ENCODE data around the gene KCNB1. TPM values are rescaled to one million over a fixed set of nuclear protein-coding genes. Genes with fewer than 3 reads are reported as not detected.
"Not testable (repeated sequence)": the region's sequence is repeated elsewhere in the genome, so short reads cannot be mapped to it uniquely, and the experiment has no call there.

KCNB1 gene
- total RNA-seq, 1 donor from 2014 or later = 0.98 TPM

GRCh38 chr20:49415005-49415667, 67.3 kb downstream of the KCNB1 start:
- Mint-ChIP-seq H3K9me3 (ENCODE audit: low read depth) (no peaks in the 10 kb centered on the region), H3K4me1 (ENCODE audit: low read depth) (peaks cover 10% of the 10 kb centered on the region), H3K27me3 (peaks cover 15% of the 10 kb centered on the region), H3K27ac (no peak overlapping the region), H3K4me3 (ENCODE audit: low read depth) (no peak overlapping the region), H3K36me3 (ENCODE audit: insufficient read depth) (no peaks in the 10 kb centered on the region)
- no peak for TF ChIP-seq CTCF (IDR thresholded peaks at IDR 0.05; ENCODE audit: unreplicated experiment)
- no peak for DNase-seq (ENCODE audit: low spot score, unreplicated experiment)

DNA sequence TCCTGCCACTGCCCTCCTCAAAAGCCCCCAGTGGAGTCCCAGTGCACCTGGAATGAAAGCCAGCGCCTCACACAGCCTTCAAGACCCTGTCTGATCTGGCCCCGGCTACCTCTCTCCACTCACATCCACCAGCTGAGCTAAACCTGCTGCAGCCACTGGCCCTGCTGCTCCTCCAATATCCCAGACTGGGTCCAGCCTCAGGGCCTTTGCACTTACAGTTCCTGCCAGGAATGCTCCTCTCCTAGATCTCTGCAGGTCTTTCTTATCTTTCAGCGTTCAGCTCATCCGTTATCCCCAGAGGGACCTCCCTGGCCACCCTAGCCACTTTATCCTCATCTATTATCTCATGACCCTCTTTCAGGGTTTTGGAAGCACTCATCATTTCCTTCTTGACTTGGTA, 68.8 kb downstream of the KCNB1 start:
- Mint-ChIP-seq H3K4me1 (ENCODE audit: low read depth) (peaks cover 10% of the 10 kb centered on the region), H3K27ac (no peak overlapping the region), H3K36me3 (ENCODE audit: insufficient read depth) (no peaks in the 10 kb centered on the region), H3K27me3 (peaks cover 19% of the 10 kb centered on the region), H3K4me3 (ENCODE audit: low read depth) (no peak overlapping the region), H3K9me3 (ENCODE audit: low read depth) (no peaks in the 10 kb centered on the region)
- DNase-seq (ENCODE audit: low spot score, unreplicated experiment) = no peak
- no peak for TF ChIP-seq CTCF (IDR thresholded peaks at IDR 0.05; ENCODE audit: unreplicated experiment)

DNA sequence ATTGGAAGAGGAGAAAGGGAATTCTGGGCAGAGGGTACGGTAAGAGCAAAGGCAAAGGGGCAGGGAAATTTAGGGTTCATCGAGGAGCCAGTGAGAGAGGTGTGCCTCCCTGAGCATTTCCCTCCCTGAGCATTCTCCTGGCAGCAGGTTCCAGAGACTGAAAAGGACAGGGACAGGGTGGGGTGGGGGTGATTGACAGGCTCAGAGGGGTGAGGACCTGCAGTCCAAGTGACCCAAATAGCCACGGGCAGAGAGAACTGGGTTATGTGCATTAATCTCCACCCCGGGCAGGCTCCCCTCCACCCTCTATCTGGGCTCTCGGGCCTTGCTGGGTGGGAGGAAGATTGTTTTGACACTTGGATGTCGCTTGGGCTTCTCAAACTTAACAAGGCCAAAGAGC, 69.5 kb downstream of the KCNB1 start:
- peaks cover 4% of the 10 kb centered on the region for H3K4me1 Mint-ChIP-seq (ENCODE audit: low read depth)
- no peaks in the 10 kb centered on the region for H3K9me3 Mint-ChIP-seq (ENCODE audit: low read depth)
- H3K27me3 Mint-ChIP-seq = peaks cover 19% of the 10 kb centered on the region
- H3K27ac Mint-ChIP-seq = no peak overlapping the region
- TF ChIP-seq CTCF (IDR thresholded peaks at IDR 0.05; ENCODE audit: unreplicated experiment) = no peak
- no peak for DNase-seq (ENCODE audit: low spot score, unreplicated experiment)
- H3K36me3 Mint-ChIP-seq (ENCODE audit: insufficient read depth) = no peaks in the 10 kb centered on the region
- no peak overlapping the region for H3K4me3 Mint-ChIP-seq (ENCODE audit: low read depth)

DNA sequence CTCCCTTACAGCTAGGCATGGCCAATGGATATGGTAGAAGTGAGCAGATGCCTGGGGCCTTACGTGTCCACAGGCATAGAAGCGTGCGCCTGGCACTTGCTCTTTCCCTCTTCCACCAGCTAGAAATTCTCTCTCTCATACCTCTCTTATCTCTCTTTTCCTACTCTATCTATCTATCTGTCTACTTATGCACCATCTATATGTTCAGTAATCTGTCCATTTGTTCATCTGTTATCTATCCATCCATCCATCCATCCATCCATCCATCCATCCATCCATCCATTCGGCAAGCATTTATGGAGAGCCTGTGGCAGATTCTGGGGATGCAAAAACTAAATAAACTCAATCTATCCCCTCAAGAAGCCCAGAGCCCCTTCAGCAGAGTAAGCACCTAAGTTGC, 70.2 kb downstream of the KCNB1 start:
- no peak for TF ChIP-seq CTCF (IDR thresholded peaks at IDR 0.05; ENCODE audit: unreplicated experiment)
- Mint-ChIP-seq H3K27ac (peak overlapping the region; percentile 29), H3K27me3 (peaks cover 19% of the 10 kb centered on the region), H3K4me1 (ENCODE audit: low read depth) (no peaks in the 10 kb centered on the region), H3K4me3 (ENCODE audit: low read depth) (no peak overlapping the region), H3K9me3 (ENCODE audit: low read depth) (no peaks in the 10 kb centered on the region), H3K36me3 (ENCODE audit: insufficient read depth) (no peaks in the 10 kb centered on the region)
- DNase-seq (ENCODE audit: low spot score, unreplicated experiment) = no peak

DNA sequence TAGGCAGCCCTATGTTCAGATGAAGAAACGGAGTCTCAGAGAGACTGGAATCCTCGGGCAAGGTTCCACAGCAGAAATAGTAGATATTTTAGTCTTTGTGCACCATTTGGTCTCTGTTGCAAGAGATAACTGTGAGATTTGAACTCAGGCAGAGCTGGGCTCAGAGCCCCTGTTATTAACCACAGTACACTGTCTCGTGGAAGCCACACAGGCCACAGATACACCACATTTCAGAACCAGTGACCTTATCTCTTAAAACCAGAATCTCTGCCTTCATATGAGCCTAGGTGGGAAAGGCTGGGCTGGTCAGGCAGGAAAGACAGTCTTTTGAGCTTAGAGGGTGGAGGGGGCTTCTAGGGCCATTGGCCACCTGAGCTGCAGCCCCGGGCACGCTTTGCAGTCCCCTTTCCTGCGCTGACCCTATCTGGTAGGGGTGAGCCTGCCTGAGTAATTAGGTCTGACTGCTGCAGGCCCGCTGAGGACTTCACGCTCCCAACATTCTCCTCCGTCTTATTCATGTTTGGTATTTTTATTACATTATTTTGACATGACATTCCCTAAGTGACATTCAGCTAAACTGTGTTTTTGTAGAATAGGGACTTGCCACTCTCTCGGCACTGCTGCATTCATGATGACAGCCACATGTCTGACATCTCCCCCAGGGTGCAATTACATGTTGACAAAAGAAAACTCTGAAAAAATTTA, 71.1 kb downstream of the KCNB1 start:
- Mint-ChIP-seq H3K27ac (no peak overlapping the region), H3K27me3 (peaks cover 19% of the 10 kb centered on the region)

GRCh38 chr20:49409975-49410621, 72.4 kb downstream of the KCNB1 start:
- not testable (repeated sequence) for H3K4me3 Mint-ChIP-seq (ENCODE audit: low read depth); DNase-seq (ENCODE audit: low spot score, unreplicated experiment); H3K4me1 Mint-ChIP-seq (ENCODE audit: low read depth); H3K9me3 Mint-ChIP-seq (ENCODE audit: low read depth); H3K27ac Mint-ChIP-seq; H3K36me3 Mint-ChIP-seq (ENCODE audit: insufficient read depth)
- H3K27me3 Mint-ChIP-seq = peaks cover 16% of the 10 kb centered on the region

More for the DNA sequence above, 71.1 kb downstream of the KCNB1 start:
- Mint-ChIP-seq H3K4me3 (ENCODE audit: low read depth) (no peak overlapping the region), H3K36me3 (ENCODE audit: insufficient read depth) (no peaks in the 10 kb centered on the region), H3K9me3 (ENCODE audit: low read depth) (no peaks in the 10 kb centered on the region), H3K4me1 (ENCODE audit: low read depth) (no peaks in the 10 kb centered on the region)
- DNase-seq (ENCODE audit: low spot score, unreplicated experiment) = no peak
- no peak for TF ChIP-seq CTCF (IDR thresholded peaks at IDR 0.05; ENCODE audit: unreplicated experiment)

Measured in progenitor cell of endocrine pancreas (in vitro differentiated cells).